KBM-7 (cell line): Measurements from ENCODE around the gene SYT9.

ENCODE experiments used
- DNase-seq: peaks from one replicate; pipeline ENCODE4 v3.0.0-alpha.2; 2015
- in situ Hi-C: fragments of 300-500 bp; cut with MboI; formaldehyde crosslinking; loops from 2 replicates; pipeline ENCODE4 v1.14.3; 2020; ENCODE audit warnings: low sequenced_read_pairs, low pct_unique_long_range_greater_than_20kb, mixed read lengths

SYT9 gene

GRCh38 chr11:7251836-7252682 lies at the start of gene SYT9:
SYT9 (plus strand) TSS chr11:7251904; CDS start chr11:7252187, 283 bp downstream.
- in situ Hi-C loops: no loop called here
- no peak for DNase-seq

DNA sequence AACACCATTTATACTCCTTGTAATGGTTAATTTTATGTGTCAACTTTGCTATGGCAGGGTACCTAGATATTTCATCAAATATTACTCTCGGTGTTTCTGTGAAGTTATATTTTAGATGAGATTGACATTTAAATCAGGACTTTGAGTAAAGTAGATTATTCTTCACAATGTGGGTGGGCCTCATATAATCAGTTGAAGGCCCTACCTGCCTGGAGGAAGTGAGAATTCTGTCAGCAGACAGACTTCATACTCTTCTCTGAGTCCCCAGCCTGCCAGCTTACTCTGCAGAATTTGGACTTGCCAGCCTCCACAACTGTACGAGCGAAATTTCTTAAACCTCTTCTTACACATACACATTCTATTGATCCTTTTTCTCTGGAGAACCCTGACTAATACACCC lies 49.3 kb upstream of the SYT9 start:
- in situ Hi-C loops: no loop called here
- no peak for DNase-seq

DNA sequence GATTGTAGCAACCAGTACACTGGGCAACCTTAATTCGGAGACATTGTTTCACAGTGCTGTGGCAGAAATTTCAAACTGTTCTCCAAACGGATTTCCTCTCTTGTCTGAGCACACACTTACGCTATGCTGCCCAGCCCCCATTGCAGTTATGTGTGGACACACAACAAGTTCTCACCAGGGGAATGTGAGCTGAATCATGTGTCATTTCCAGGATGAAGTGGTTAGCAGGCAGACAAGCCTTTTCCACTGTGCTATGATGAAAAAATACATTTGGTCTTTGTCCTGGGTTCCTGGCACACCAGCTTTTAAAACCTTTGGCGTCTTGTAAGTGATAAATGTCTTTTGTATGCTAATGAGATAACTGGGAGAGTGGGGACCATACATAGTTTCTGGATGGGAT lies 46.9 kb upstream of the SYT9 start:
- in situ Hi-C loops: no loop called here
- DNase-seq: no peak

GRCh38 chr11:7208391-7208790 lies 43.3 kb upstream of the SYT9 start:
- no peak for DNase-seq
- in situ Hi-C loops: no loop called here

DNA sequence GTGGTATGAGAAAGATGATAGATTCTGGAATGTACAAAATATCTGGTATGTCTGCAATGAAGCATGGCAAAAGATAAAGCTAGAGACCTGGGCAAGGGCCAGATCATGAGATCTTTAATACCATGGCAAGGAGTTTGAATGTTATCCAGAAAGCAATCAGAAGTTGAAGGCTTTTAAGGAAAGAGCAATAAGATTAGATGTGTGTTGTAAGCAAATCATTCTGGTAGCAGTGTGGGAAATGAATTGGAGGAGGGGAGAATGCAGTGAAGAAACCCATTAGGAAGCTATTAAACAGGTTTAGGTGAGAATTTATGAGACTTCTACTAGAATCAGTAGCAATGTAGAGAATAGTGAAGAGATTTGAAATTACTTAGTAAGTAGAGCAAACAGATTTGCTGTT lies 32.2 kb upstream of the SYT9 start:
- in situ Hi-C loops: no loop called here

GRCh38 chr11:7220636-7221035 lies 31.1 kb upstream of the SYT9 start:
- in situ Hi-C loops: no loop called here
- no peak for DNase-seq

More for the DNA sequence above, 32.2 kb upstream of the SYT9 start:
- DNase-seq: no peak

GRCh38 chr11:7222619-7223018 lies 29.1 kb upstream of the SYT9 start:
- DNase-seq: no peak
- in situ Hi-C loops: no loop called here

- in situ Hi-C loops: no loop called here
- DNase-seq: no peak
Observed at GRCh38 chr11:7239877-7240276, 11.8 kb upstream of the SYT9 start.

GRCh38 chr11:7245341-7245740 lies 6.4 kb upstream of the SYT9 start:
- in situ Hi-C loops: no loop called here
- no peak for DNase-seq

GRCh38 chr11:7246179-7246578 lies 5.5 kb upstream of the SYT9 start:
- in situ Hi-C loops: no loop called here
- no peak for DNase-seq

GRCh38 chr11:7250166-7250565 lies 1.5 kb upstream of the SYT9 start:
- DNase-seq: no peak
- in situ Hi-C loops: no loop called here

DNA sequence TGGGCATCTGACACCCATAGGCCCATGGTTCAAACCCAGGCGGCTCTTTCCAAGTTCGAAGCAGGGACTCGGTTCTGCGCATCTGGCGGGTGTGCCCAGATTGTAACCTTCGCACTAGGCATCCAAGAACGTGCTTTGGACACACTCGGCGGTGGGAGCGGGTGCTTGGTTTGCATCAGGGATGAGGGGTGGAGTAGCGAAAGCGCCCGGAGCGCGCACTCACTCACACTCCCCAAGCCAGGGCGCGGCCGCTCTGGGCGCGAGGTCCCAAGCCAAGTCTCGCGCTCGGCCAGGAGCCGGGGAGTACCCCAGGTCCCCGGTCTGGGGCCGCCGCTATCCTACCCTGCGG lies 243 bp upstream of the SYT9 start:
- in situ Hi-C loops: no loop called here
- DNase-seq: no peak

- in situ Hi-C loops: no loop called here
- DNase-seq: no peak
Observed at GRCh38 chr11:7252683-7253213, 1.0 kb downstream of the SYT9 start.

- no peak for DNase-seq
- in situ Hi-C loops: no loop called here
Observed at GRCh38 chr11:7253800-7254199, 2.1 kb downstream of the SYT9 start.

- in situ Hi-C loops: no loop called here
- DNase-seq: no peak
Observed at GRCh38 chr11:7254731-7255291, 3.1 kb downstream of the SYT9 start.

DNA sequence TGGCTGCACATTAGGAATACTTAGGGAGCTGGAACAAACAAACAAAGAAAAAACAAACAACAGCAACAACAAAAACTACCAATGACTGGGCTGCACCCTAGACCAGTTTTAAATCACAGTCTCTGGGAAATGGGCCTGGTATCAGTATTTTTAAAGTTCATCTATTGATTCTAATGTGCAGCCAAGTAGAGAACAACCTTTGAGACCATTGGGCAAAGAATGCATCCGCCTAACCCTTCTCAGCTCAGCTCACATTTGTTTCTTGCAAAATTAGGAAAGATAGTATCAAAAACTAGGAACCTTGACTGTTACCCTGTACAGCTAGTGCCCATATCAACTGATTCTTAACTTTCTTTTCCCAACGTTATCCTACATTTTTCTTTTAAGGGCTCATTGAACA lies 5.2 kb downstream of the SYT9 start:
- in situ Hi-C loops: no loop called here
- no peak for DNase-seq

- in situ Hi-C loops: no loop called here
- DNase-seq: no peak
Observed at GRCh38 chr11:7257724-7258123, 6.0 kb downstream of the SYT9 start.

DNA sequence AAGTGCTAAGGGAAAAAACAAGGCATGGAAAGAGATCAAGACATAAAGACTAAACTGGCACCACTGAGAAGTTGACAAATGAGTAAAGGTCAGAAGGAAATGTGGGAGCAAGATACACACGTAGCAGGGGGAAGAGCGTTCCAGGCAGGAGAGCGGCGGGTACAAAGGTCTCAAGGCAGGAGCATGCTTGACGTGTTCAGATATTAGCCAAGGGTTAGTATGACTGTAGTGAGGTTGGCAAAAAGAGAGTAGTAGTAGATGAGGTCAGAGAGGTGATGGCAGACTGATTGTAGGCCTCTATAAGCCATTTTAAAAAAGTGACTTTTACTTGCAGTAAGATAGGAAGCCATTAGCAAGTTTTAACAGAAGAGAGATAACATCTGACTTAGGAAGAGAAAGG lies 9.9 kb downstream of the SYT9 start:
- in situ Hi-C loops: no loop called here
- no peak for DNase-seq

- in situ Hi-C loops: no loop called here
Observed at GRCh38 chr11:7262672-7263071, 11.0 kb downstream of the SYT9 start.

DNA sequence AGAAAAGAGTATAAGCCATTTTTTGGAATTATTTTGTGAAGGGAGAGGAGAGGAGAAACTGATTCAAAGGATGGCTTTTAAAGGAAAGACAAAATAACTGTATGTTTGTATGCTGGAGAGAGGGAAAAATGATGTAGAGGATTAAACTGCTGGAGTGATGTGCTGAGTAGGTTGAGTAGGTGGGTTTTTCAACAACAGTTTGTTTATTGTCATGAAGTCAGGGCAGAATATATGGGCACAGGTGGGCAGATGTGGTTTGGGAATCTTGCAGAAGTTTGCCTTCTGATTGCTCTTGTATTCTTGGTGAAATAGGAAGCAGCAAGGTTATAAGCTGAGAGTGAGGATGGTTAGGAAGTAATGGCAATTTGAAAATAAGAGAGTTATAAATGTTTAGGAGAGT lies 12.1 kb downstream of the SYT9 start:
- DNase-seq: no peak
- in situ Hi-C loops: no loop called here

More at GRCh38 chr11:7262672-7263071, 11.0 kb downstream of the SYT9 start:
- no peak for DNase-seq

GRCh38 chr11:7268758-7269157 lies 17.1 kb downstream of the SYT9 start:
- no peak for DNase-seq
- in situ Hi-C loops: no loop called here
